HCT116 (cell line): ENCODE measurements around the gene SDK1. TPM values are rescaled to one million over a fixed set of nuclear protein-coding genes. Genes with fewer than 3 reads are reported as not detected.

Source experiments
- ATAC-seq: fragments of 200-7000 bp; cut with Tn5 transposase; 2 replicates; pipeline ENCODE4 v1.9.1; 2020; ENCODE audit warnings: mild to moderate bottlenecking, moderate library complexity
- BruUV-seq: library from RNA; stranded (reverse); fragments of 400-500 nt; replicated peaks from 2 replicates; lab custom pipeline; 2021; lab: Mats Ljungman, UMichigan
- CTCF ChIA-PET: fragments of 300-600 bp; sonication (Branson Sonifier 250); formaldehyde crosslinking; loops from one replicate; lab custom pipeline; 2021; ENCODE audit warnings: antibody characterized with exemption; lab: Charles Lee
- POLR2A ChIA-PET: fragments of 300-600, 350-600 bp; sonication (Branson Sonifier 250); formaldehyde crosslinking; loops from one replicate; lab custom pipeline; 2021; ENCODE audit warnings: antibody characterized with exemption; lab: Charles Lee
- RAD21 ChIA-PET, 2 experiments: fragments of 300-600 bp; sonication (Branson Sonifier 250); formaldehyde crosslinking; loops; one replicate each; lab custom pipeline; 2023; ENCODE audit warnings: low total read pairs in 2 of 2; ENCODE audit not compliant: uncharacterized antibody in 2 of 2, unreplicated experiment in 2 of 2, low non-redundant PET in 1 of 2; lab: Charles Lee
- DNase-seq: peaks from one replicate; pipeline ENCODE4 v3.0.0-alpha.2; 2010; ENCODE audit warnings: low read depth, low spot score
- H2AFZ ChIP-seq: fragments of 200-600 bp; shearing (Covaris generic), sonication (generic); 2 replicates; pipeline ENCODE4 v1.6.1; 2017; ENCODE audit warnings: low read depth, mixed run types, mixed read lengths, antibody characterized with exemption, low read length; ENCODE audit not compliant: poor library complexity, severe bottlenecking
- H3K27ac ChIP-seq: 2 replicates; pipeline ENCODE4 v1.5.1; 2012; ENCODE audit warnings: low read depth, low read length
- H3K27me3 ChIP-seq: fragments of 200-600 bp; sonication (generic); 2 replicates; pipeline ENCODE4 v1.6.1; 2016; ENCODE audit warnings: mixed run types, low read length, mixed read lengths; ENCODE audit not compliant: insufficient read depth
- H3K36me3 ChIP-seq, 2 experiments: fragments of 200-500 bp in 1 of 2; fragments of 200-600 bp in 1 of 2; sonication (Bioruptor generic) in 1 of 2; sonication (generic) in 1 of 2; 2 replicates each; pipeline versions ENCODE4 v1.5.1 to v1.6.1; 2014 to 2016; ENCODE audit warnings: low read length in 2 of 2, inconsistent platforms in 1 of 2, mixed read lengths in 1 of 2, mixed run types in 1 of 2; ENCODE audit not compliant: insufficient read depth in 2 of 2, control insufficient read depth in 1 of 2
- H3K4me1 ChIP-seq, 2 experiments: fragments of 200-600 bp in 1 of 2; sonication (generic) in 1 of 2; 2 replicates each; pipeline versions ENCODE4 v1.5.1 to v1.6.1; 2012 to 2017; ENCODE audit warnings: low read length in 2 of 2, inconsistent platforms in 1 of 2, mild to moderate bottlenecking in 1 of 2, mixed read lengths in 1 of 2, mixed run types in 1 of 2, moderate library complexity in 1 of 2; ENCODE audit not compliant: insufficient read depth in 2 of 2, control insufficient read depth in 1 of 2
- H3K4me2 ChIP-seq: fragments of 200-600 bp; sonication (generic); 2 replicates; pipeline ENCODE4 v1.6.1; 2017; ENCODE audit warnings: mixed run types, low read length, mixed read lengths
- H3K4me3 ChIP-seq, 2 experiments: fragments of 200-600 bp in 1 of 2; sonication (generic) in 1 of 2; replicated peaks in 1 of 2; 2 replicates each; pipeline ENCODE4 v1.5.1; 2011 to 2016; ENCODE audit warnings: low read length in 2 of 2, control low read depth in 1 of 2, low read depth in 1 of 2, mild to moderate bottlenecking in 1 of 2, mixed read lengths in 1 of 2, mixed run types in 1 of 2
- H3K79me2 ChIP-seq: fragments of 200-600 bp; sonication (generic); 2 replicates; pipeline ENCODE4 v1.6.1; 2017; ENCODE audit warnings: mild to moderate bottlenecking, mixed run types, low read length, moderate library complexity, mixed read lengths; ENCODE audit not compliant: insufficient read depth
- H3K9ac ChIP-seq: fragments of 200-600 bp; sonication (generic); 2 replicates; pipeline ENCODE4 v1.6.1; 2016; ENCODE audit warnings: low read length, mixed read lengths
- H3K9me2 ChIP-seq: fragments of 200-600 bp; sonication (generic), shearing (Covaris generic); 2 replicates; pipeline ENCODE4 v1.6.1; 2017; ENCODE audit warnings: mixed run types, mild to moderate bottlenecking, moderate library complexity; ENCODE audit not compliant: insufficient read depth
- H3K9me3 ChIP-seq, 2 experiments: fragments of 200-500 bp in 1 of 2; fragments of 200-600 bp in 1 of 2; sonication (Bioruptor generic) in 1 of 2; sonication (generic) in 1 of 2; 2 replicates each; pipeline ENCODE4 v1.6.1; 2014 to 2017; ENCODE audit warnings: low read length in 2 of 2, mixed read lengths in 2 of 2, inconsistent platforms in 1 of 2, low read depth in 1 of 2, mild to moderate bottlenecking in 1 of 2, mixed run types in 1 of 2, moderate library complexity in 1 of 2; ENCODE audit not compliant: control insufficient read depth in 1 of 2, insufficient read depth in 1 of 2
- H4K20me1 ChIP-seq: fragments of 200-600 bp; sonication (generic), shearing (Covaris generic); 2 replicates; pipeline ENCODE4 v1.6.1; 2017; ENCODE audit warnings: mixed run types, mild to moderate bottlenecking, moderate library complexity; ENCODE audit not compliant: insufficient read depth
- CBX3 ChIP-seq: IDR thresholded peaks from 2 replicates; pipeline ENCODE4 v1.6.1; 2012; ENCODE audit warnings: low read depth
- CTCF ChIP-seq, 3 experiments: fragments of 200-600 bp in 1 of 3; sonication (generic) in 1 of 3; IDR thresholded peaks in 2 of 3; conservative IDR thresholded peaks in 1 of 3; 2 replicates each; pipeline ENCODE4 v1.5.1; 2012 to 2017; ENCODE audit warnings: low read depth in 2 of 3, low read length in 2 of 3, antibody characterized with exemption in 1 of 3, borderline replicate concordance in 1 of 3, control low read depth in 1 of 3, mild to moderate bottlenecking in 1 of 3, mixed read lengths in 1 of 3, mixed run types in 1 of 3, moderate library complexity in 1 of 3; ENCODE audit not compliant: insufficient read depth in 1 of 3
- EZH2 ChIP-seq: fragments of 200-600 bp; sonication (generic); IDR thresholded peaks from 2 replicates; pipeline ENCODE4 v1.6.1; 2017; ENCODE audit warnings: antibody characterized with exemption, mixed run types
- FOSL1 ChIP-seq: IDR thresholded peaks from 2 replicates; pipeline ENCODE4 v1.6.1; 2012; ENCODE audit warnings: low read depth
- MAX ChIP-seq: IDR thresholded peaks from 2 replicates; pipeline ENCODE4 v1.6.1; 2012
- POLR2A ChIP-seq: IDR thresholded peaks from 2 replicates; pipeline ENCODE4 v1.7.0; 2011; ENCODE audit warnings: borderline replicate concordance; ENCODE audit not compliant: insufficient read depth, insufficient read length; ENCODE audit errors: extremely low read depth
- POLR2AphosphoS5 ChIP-seq: IDR thresholded peaks from 2 replicates; pipeline ENCODE4 v1.6.1; 2011; ENCODE audit warnings: mild to moderate bottlenecking, low read depth, low read length, moderate library complexity
- SP1 ChIP-seq: IDR thresholded peaks from 2 replicates; pipeline ENCODE4 v1.6.1; 2012; ENCODE audit warnings: low read depth
- SRF ChIP-seq: IDR thresholded peaks from 2 replicates; pipeline ENCODE4 v1.6.1; 2012; ENCODE audit warnings: low read depth
- TCF7L2 ChIP-seq: IDR thresholded peaks from 2 replicates; pipeline ENCODE4 v1.7.0; 2011; ENCODE audit warnings: borderline replicate concordance, inconsistent platforms; ENCODE audit not compliant: insufficient read depth, insufficient read length; ENCODE audit errors: extremely low read depth
- YY1 ChIP-seq: IDR thresholded peaks from 2 replicates; pipeline ENCODE4 v1.6.1; 2011; ENCODE audit warnings: low read length, low read depth, moderate library complexity, mild to moderate bottlenecking; ENCODE audit not compliant: insufficient replicate concordance; ENCODE audit errors: extremely low read depth
- ZFX ChIP-seq: fragments of 450-650 bp; IDR thresholded peaks from 2 replicates; pipeline ENCODE4 v1.6.1; 2017
- ZNF274 ChIP-seq: fragments of 200-500 bp; sonication (Bioruptor generic); IDR thresholded peaks from 2 replicates; pipeline ENCODE4 v1.6.1; 2014; ENCODE audit warnings: mild to moderate bottlenecking, low read depth, low read length, inconsistent platforms
- intact Hi-C: fragments of 100-400 bp; cut with micrococcal nuclease; formaldehyde crosslinking; loops from 2 replicates; pipeline ENCODE4 v1.10.0; 2022
- total RNA-seq: library from RNA; stranded (reverse); gene quantifications from one replicate; pipeline ENCODE4 v1.2.1, GENCODE V29; 2021; ENCODE audit not compliant: unreplicated experiment

The SDK1 gene
- total RNA-seq, 1 experiment from 2014 or later = 0.05 TPM

- no peaks in the 10 kb centered on the region for H4K20me1 ChIP-seq
- ChIA-PET CTCF (no interaction called here), RAD21 (no interaction called here), POLR2A (no interaction called here)
- no peaks in the 10 kb centered on the region for H3K9me2 ChIP-seq
- DNase-seq = no peak
- H3K9ac ChIP-seq = no peak overlapping the region
- no peaks in the 10 kb centered on the region for H3K27me3 ChIP-seq
- no peaks in the 10 kb centered on the region for H3K9me3 ChIP-seq
- no TSS peak for BruUV-seq
- TF ChIP-seq CBX3 = no peak
- H3K27ac ChIP-seq = no peak overlapping the region
- intact Hi-C loops = no loop called here
- ATAC-seq = no peak
- no peaks in the 10 kb centered on the region for H3K4me1 ChIP-seq
- no peak overlapping the region for H2AFZ ChIP-seq
- no peaks in the 10 kb centered on the region for H3K36me3 ChIP-seq
- no peak overlapping the region for H3K4me3 ChIP-seq
- no peak overlapping the region for H3K4me2 ChIP-seq
- no peaks in the 10 kb centered on the region for H3K79me2 ChIP-seq
These were observed 284.8 kb downstream of the SDK1 start for GRCh38 chr7:3585826-3586225.

- peaks cover 19% of the 10 kb centered on the region for H3K27me3 ChIP-seq
- H3K9ac ChIP-seq = no peak overlapping the region
- no TSS peak for BruUV-seq
- no peaks in the 10 kb centered on the region for H3K4me1 ChIP-seq
- no peak for TF ChIP-seq YY1
- no peak for TF ChIP-seq SRF
- no peak for TF ChIP-seq ZFX
- no peak for TF ChIP-seq POLR2AphosphoS5
- no peak for TF ChIP-seq TCF7L2
- no peak for TF ChIP-seq MAX
- no peak for TF ChIP-seq CBX3
- TF ChIP-seq FOSL1 = no peak
- no peak for TF ChIP-seq CTCF (IDR thresholded peaks at IDR 0.05 in 2 of 3, conservative IDR thresholded peaks at IDR 0.05 in 1 of 3; ENCODE audit: borderline replicate concordance in 1 of 3, insufficient read depth in 1 of 3, low read depth in 2 of 3, low read length in 2 of 3)
- no peak for TF ChIP-seq ZNF274
- no peak for TF ChIP-seq SP1
- TF ChIP-seq POLR2A = no peak
- TF ChIP-seq EZH2 = no peak
- TF ChIP-seq, all 23 proteins: peak for 0
- Histone ChIP-seq H3K27ac (no peak overlapping the region), H3K4me2 (no peak overlapping the region), H3K36me3 (no peaks in the 10 kb centered on the region), H3K9me3 (no peaks in the 10 kb centered on the region), H3K4me3 (no peak overlapping the region), H4K20me1 (no peaks in the 10 kb centered on the region), H3K9me2 (no peaks in the 10 kb centered on the region), H3K79me2 (no peaks in the 10 kb centered on the region), H2AFZ (no peak overlapping the region)
- ChIA-PET RAD21 (no interaction called here), CTCF (no interaction called here), POLR2A (no interaction called here)
- intact Hi-C loops = no loop called here
- ATAC-seq = no peak
- DNase-seq = no peak
These were observed 287.3 kb downstream of the SDK1 start for GRCh38 chr7:3588341-3588740.
